Adrenal gland (tissue), 5 donors: ENCODE results near the gene SBNO2.

Experiments
- CTCF ChIP-seq, 6 experiments: fragments of 450-650 bp in 4 of 6; fragments of 200-600 bp in 2 of 6; sonication (generic) in 1 of 6; IDR thresholded peaks; 1 replicate in 5 of 6; 2 replicates in 1 of 6; pipeline versions ENCODE4 v1.5.1 to v1.8.0; 2016 to 2021; ENCODE audit warnings: antibody characterized with exemption in 6 of 6, mild to moderate bottlenecking in 2 of 6, moderate library complexity in 1 of 6
- POLR2A ChIP-seq, 2 donors: fragments of 450-650 bp; IDR thresholded peaks; one replicate each; pipeline ENCODE4 v1.6.1; 2017; ENCODE audit warnings: antibody characterized with exemption in 2 of 2, mild to moderate bottlenecking in 2 of 2, moderate library complexity in 1 of 2
- donor health status: DM: no; HTN: no; CAD: no.

GRCh38 chr19:1119475-1120217 is 54.4 kb downstream of the SBNO2 start:
- TF ChIP-seq CTCF (IDR thresholded peaks at IDR 0.05) (no peak), POLR2A (IDR thresholded peaks at IDR 0.05) (no peak)
